Transverse colon (tissue), 3 donors: ENCODE data around the gene INCENP.

Experiments
- POLR2A ChIP-seq: fragments of 450-650 bp; IDR thresholded peaks from one replicate; pipeline ENCODE4 v1.6.1; 2016; ENCODE audit warnings: antibody characterized with exemption, mild to moderate bottlenecking, moderate library complexity
- TF ChIP-seq, protein P1 (sequence below), 5 experiments: fragments of 200-600 bp in 3 of 5; fragments of 450-650 bp in 2 of 5; sonication (generic) in 3 of 5; IDR thresholded peaks; 1 replicate in 2 of 5; 2 replicates in 3 of 5; pipeline ENCODE4 v1.5.1; 2016 to 2017; ENCODE audit warnings: antibody characterized with exemption in 5 of 5, inconsistent platforms in 3 of 5, mild to moderate bottlenecking in 2 of 5, moderate library complexity in 1 of 5

DNA sequence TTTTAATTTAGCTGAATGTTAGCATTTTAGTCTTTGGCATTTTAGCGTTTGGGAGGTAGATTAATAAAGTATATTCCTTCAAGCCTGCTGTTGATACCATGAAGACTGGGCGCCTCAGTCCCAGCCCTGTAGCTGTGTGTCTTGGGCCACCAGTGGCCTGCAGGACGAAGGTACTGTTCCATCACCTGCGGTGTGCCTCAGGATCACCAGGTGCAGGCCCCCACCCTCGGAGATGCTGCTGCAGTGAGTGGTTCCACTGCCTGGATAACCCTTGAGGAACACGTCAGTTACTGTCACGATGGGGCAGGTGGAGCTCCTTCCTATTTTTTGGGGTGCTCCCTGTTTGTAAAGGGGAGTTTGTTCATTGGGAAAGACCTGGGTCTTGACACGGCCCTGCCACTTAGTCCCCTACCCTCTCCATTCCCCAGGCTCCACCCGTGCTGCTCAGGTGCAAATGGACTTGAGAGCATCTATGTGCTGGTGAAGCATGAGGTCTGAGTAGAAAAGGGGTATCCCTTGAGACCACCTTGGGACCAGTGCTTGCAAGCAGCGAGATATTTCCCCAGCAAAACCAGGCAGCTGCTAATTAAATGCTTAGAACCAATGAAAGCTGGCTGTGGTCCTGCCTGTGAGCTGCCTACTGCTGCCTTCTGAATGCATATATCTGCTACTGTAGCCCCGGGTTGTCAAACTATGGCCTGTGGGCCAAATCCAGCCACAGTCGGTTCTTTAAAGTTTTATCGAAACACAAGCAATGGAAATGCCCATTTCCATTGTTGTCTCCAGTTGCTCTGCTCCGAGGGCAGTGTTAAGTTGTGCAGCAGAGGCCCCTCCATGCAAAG is 28.7 kb downstream of the INCENP start:
- TF ChIP-seq, protein P1, sequence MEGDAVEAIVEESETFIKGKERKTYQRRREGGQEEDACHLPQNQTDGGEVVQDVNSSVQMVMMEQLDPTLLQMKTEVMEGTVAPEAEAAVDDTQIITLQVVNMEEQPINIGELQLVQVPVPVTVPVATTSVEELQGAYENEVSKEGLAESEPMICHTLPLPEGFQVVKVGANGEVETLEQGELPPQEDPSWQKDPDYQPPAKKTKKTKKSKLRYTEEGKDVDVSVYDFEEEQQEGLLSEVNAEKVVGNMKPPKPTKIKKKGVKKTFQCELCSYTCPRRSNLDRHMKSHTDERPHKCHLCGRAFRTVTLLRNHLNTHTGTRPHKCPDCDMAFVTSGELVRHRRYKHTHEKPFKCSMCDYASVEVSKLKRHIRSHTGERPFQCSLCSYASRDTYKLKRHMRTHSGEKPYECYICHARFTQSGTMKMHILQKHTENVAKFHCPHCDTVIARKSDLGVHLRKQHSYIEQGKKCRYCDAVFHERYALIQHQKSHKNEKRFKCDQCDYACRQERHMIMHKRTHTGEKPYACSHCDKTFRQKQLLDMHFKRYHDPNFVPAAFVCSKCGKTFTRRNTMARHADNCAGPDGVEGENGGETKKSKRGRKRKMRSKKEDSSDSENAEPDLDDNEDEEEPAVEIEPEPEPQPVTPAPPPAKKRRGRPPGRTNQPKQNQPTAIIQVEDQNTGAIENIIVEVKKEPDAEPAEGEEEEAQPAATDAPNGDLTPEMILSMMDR (IDR thresholded peaks at IDR 0.05), result no peak
- TF ChIP-seq POLR2A, result no peak
